Fibroblast of pulmonary artery (primary cell): ENCODE results near the gene PHLPP1.

Source experiments
- DNase-seq: peaks from one replicate; pipeline ENCODE4 v3.0.0-alpha.2; 2010; ENCODE audit warnings: low read depth
- H3K4me3 ChIP-seq: replicated peaks from 2 replicates; pipeline ENCODE4 v1.5.1; 2011; ENCODE audit warnings: low read depth, mild to moderate bottlenecking, control low read depth, low read length, moderate library complexity
- TF ChIP-seq, protein P1 (sequence below): IDR thresholded peaks from 2 replicates; pipeline ENCODE4 v1.5.1; 2011; ENCODE audit warnings: mild to moderate bottlenecking, control low read depth, low read length, inconsistent platforms; ENCODE audit errors: missing control alignments

Gene PHLPP1

DNA sequence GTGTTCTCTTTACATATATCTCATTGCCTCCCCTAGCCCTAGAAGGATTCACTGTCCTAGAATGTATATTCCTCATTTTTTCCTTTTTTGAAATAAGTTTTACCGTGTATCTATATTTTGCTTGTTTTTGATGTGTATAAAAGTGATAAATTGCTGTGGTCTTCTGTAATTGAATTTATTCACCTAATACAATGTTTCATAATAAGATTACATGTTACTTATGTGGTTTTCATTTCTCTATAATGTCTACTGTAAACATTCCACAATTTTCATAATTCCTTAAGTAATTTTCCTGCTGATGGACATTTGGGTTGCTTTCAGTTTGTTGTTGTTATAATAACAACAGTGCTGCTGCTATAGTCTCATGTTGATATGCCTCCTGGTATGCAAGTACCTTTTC, 118.2 kb downstream of the PHLPP1 start:
- TF ChIP-seq, protein P1, sequence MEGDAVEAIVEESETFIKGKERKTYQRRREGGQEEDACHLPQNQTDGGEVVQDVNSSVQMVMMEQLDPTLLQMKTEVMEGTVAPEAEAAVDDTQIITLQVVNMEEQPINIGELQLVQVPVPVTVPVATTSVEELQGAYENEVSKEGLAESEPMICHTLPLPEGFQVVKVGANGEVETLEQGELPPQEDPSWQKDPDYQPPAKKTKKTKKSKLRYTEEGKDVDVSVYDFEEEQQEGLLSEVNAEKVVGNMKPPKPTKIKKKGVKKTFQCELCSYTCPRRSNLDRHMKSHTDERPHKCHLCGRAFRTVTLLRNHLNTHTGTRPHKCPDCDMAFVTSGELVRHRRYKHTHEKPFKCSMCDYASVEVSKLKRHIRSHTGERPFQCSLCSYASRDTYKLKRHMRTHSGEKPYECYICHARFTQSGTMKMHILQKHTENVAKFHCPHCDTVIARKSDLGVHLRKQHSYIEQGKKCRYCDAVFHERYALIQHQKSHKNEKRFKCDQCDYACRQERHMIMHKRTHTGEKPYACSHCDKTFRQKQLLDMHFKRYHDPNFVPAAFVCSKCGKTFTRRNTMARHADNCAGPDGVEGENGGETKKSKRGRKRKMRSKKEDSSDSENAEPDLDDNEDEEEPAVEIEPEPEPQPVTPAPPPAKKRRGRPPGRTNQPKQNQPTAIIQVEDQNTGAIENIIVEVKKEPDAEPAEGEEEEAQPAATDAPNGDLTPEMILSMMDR = no peak
- DNase-seq = no peak
- H3K4me3 ChIP-seq = no peak overlapping the region

DNA sequence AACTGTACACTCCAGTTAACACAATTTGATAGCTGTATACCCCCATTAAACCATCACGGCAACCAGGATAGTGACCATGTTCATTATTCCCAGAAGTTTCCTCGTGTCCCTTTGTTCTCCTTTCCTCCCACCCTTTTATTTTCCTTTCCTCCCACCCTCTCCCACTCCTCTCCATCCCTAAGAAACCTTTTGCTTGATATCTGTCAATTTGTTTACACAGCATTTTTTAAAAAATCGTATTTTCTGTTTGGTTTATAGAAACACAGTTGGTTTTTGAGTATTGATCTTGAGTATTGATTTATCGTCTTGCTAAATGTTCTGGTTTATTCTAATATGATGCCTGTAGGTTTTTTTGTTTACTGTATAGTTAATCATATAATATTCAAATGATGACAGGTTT, 119.4 kb downstream of the PHLPP1 start:
- TF ChIP-seq, protein P1 = no peak

DNA sequence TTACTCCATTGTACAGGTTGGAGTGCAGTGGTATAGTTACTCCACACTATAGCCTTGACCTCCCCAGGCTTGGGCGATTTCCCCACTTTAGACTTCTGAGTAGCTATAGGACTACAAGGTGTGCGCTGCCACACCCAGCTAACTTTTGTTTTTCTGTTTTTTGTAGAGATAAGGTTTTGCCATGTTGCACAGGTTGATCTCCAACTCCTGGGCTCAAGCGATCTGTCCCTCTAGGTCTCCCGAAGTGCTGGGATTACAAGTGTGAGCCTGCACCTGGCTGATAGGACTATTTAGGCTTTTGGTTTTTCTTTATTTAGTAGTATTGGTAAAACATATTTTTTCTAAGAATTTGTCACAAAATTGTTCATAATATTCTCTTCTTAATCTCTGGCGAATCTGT, 121.7 kb downstream of the PHLPP1 start:
- no peak for DNase-seq
- H3K4me3 ChIP-seq = no peak overlapping the region
- TF ChIP-seq, protein P1 = no peak

More for the DNA sequence above, 119.4 kb downstream of the PHLPP1 start:
- H3K4me3 ChIP-seq = no peak overlapping the region
- DNase-seq = no peak

DNA sequence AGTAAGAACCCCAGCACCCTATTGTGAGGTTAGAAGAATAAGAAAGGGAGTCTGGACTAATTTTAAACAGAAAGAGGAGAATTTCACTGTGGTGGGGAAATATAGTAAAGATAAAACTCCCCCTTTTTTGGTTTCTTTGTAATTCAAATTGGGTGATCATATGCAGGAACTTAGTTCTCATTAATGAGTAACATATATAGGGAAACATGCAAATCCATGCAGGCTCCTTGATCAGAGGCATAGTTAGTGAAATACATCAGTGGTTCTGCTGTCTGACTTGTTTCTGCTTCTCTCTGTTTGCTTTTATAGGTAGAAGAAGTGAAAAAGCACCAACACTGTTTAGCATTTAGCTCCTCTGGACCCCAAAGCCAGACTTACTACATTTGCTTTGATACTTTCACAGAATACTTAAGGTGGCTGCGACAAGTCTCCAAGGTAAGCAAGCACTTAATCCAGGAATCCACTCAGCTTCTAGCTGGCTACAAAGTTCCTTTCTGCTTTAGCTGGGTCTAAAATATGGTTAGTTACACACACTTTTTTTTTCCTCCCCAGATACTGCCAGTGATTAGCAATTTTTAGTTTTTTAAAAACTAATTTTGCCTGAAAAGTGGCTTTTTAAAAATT, 123.2 kb downstream of the PHLPP1 start:
- no peak for DNase-seq
- TF ChIP-seq, protein P1 = no peak

DNA sequence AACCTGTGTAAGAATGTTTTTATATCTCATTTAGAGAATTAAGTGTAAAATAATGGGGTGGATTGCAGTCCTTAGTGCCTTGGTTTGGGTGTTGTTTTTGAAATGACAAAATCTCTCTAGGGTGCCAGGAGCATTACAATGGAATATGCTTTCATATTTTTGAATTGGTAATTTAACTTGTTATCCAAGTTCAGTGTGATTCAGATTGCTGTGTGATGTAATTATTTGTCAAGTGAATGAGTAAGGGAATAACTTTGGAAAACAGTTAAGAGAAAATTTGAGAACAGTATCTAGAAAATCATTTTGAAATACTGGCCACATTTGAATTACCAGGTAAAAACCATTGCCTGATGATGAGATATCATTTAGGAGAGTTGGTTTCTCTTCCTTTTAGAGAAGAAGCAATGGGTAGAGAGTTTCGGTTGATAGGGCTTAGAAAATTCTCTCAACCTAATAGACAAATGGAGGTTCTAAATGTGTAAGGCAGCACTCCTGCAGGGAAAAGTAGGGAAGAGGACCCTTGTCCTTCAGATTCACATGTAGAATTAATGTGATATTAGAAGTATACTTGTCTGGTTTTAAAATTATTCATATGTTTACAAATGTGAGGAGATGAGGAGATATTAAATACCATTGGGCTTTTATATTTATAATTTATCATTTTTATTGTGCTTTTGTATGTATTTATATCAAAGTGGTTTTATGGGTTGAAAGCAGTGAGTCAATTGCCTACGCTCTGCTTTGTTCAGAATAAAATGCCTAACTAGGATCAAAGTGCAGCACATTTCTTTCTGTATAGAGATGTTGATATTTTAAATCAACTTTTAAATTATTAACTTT, 124.8 kb downstream of the PHLPP1 start:
- no peak for DNase-seq
- no peak overlapping the region for H3K4me3 ChIP-seq
- TF ChIP-seq, protein P1 = no peak

More for the DNA sequence above, 123.2 kb downstream of the PHLPP1 start:
- no peak overlapping the region for H3K4me3 ChIP-seq

DNA sequence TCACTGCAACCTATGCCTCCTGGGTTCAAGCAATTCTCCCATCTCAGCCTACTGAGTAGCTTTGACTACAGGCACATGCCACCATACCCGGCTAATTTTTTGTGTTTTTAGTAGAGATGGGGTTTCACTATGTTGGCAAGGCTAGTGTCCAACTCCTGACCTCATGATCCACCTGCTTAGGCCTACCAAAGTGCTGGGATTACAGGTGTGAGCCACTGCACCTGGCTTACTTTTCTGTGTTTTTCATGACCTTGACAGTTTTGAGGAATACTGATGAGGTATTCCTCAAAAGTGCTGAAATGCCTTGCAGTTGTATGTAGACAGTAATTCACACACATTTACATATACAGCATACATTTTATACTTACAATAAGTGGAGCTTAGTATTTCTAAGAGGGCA, 126.1 kb downstream of the PHLPP1 start:
- no peak overlapping the region for H3K4me3 ChIP-seq
- no peak for DNase-seq
- TF ChIP-seq, protein P1 = no peak

DNA sequence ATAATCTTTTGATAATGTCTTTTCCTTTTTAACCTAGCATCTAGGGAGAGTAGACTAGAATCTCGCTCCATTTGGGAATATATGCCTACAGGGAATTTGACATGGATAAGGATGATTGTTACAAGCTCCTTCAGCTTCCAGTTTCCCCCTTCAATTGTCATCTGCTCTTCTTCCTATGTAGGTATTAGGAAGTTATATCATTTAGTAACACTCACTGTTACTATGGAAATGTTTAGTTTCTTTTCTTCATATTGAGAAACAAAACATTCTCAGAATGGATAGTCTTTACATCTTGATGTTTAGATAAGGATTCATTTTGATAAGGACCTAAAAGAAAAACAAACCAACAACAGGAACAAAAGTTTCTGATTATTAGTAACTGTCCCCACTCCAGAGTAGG, 127.6 kb downstream of the PHLPP1 start:
- no peak overlapping the region for H3K4me3 ChIP-seq
- TF ChIP-seq, protein P1 = no peak
- DNase-seq = no peak
